ENCODE results near the gene PSMF1.

The PSMF1 gene

GRCh38 chr20:1212023-1212422 lies 93.6 kb downstream of the PSMF1 start:
- no peaks in the 10 kb centered on the region for H3F3A ChIP-seq (ENCODE audit: insufficient read depth, low read length)

GRCh38 chr20:1212607-1213396 lies 94.4 kb downstream of the PSMF1 start:
- H3K4me3 ChIP-seq (ENCODE audit: low read length), result no peak overlapping the region
- H2AFZ ChIP-seq (ENCODE audit: low read length), result peak overlapping the region; percentile 47; the same call in 1 of the 2 replicates
- H3F3A ChIP-seq (ENCODE audit: insufficient read depth, low read length), result no peaks in the 10 kb centered on the region
- no peak overlapping the region for H3K9ac ChIP-seq (ENCODE audit: low read length)
- no peaks in the 10 kb centered on the region for H3K36me3 ChIP-seq (replicated peaks; ENCODE audit: insufficient read depth, low read length)
- DNase-seq, result peak; percentile 70
- no peaks in the 10 kb centered on the region for H3K79me2 ChIP-seq (ENCODE audit: low read length)
- peak overlapping the region; percentile 24; the same call in 1 of the 2 replicates for H3K4me2 ChIP-seq (ENCODE audit: low read depth, low read length)
- no peaks in the 10 kb centered on the region for H3K9me2 ChIP-seq (replicated peaks; ENCODE audit: insufficient read depth, low read length)
- H3K4me1 ChIP-seq (ENCODE audit: low read length), result peaks cover 17% of the 10 kb centered on the region
- H3K27me3 ChIP-seq (replicated peaks; ENCODE audit: insufficient read depth, low read length), result no peaks in the 10 kb centered on the region
- no peaks in the 10 kb centered on the region for H4K20me1 ChIP-seq (ENCODE audit: insufficient read depth, low read length)
- H3K27ac ChIP-seq (ENCODE audit: low read length), result no peak overlapping the region
- H3K9me3 ChIP-seq (replicated peaks; ENCODE audit: insufficient read depth, low read length), result no peaks in the 10 kb centered on the region
- TF ChIP-seq CTCF (IDR thresholded peaks at IDR 0.05; ENCODE audit: low read length) (peak; percentile 68), EZH2 (optimal IDR thresholded peaks at IDR 0.05; ENCODE audit: low read depth, low read length) (no peak)

More at GRCh38 chr20:1212023-1212422, 93.6 kb downstream of the PSMF1 start:
- Histone ChIP-seq H2AFZ (ENCODE audit: low read length) (no peak overlapping the region), H3K9me2 (replicated peaks; ENCODE audit: insufficient read depth, low read length) (no peaks in the 10 kb centered on the region), H3K9ac (ENCODE audit: low read length) (no peak overlapping the region), H3K79me2 (ENCODE audit: low read length) (no peaks in the 10 kb centered on the region), H3K4me1 (ENCODE audit: low read length) (peaks cover 17% of the 10 kb centered on the region), H4K20me1 (ENCODE audit: insufficient read depth, low read length) (no peaks in the 10 kb centered on the region), H3K27ac (ENCODE audit: low read length) (no peak overlapping the region), H3K36me3 (replicated peaks; ENCODE audit: insufficient read depth, low read length) (no peaks in the 10 kb centered on the region), H3K27me3 (replicated peaks; ENCODE audit: insufficient read depth, low read length) (no peaks in the 10 kb centered on the region), H3K4me3 (ENCODE audit: low read length) (no peak overlapping the region), H3K4me2 (ENCODE audit: low read depth, low read length) (no peak overlapping the region), H3K9me3 (replicated peaks; ENCODE audit: insufficient read depth, low read length) (no peaks in the 10 kb centered on the region)
- DNase-seq, result no peak
- TF ChIP-seq CTCF (IDR thresholded peaks at IDR 0.05; ENCODE audit: low read length) (no peak), EZH2phosphoT487 (IDR thresholded peaks at IDR 0.05; ENCODE audit: low read length) (no peak), EZH2 (optimal IDR thresholded peaks at IDR 0.05; ENCODE audit: low read depth, low read length) (no peak)

- Histone ChIP-seq H4K20me1 (ENCODE audit: insufficient read depth, low read length) (no peaks in the 10 kb centered on the region), H3K4me1 (ENCODE audit: low read length) (peaks cover 17% of the 10 kb centered on the region), H3K27me3 (replicated peaks; ENCODE audit: insufficient read depth, low read length) (no peaks in the 10 kb centered on the region)
These were observed 96.4 kb downstream of the PSMF1 start for GRCh38 chr20:1214838-1215261.

More at GRCh38 chr20:1214838-1215261, 96.4 kb downstream of the PSMF1 start:
- Histone ChIP-seq H2AFZ (ENCODE audit: low read length) (no peak overlapping the region), H3K9me3 (replicated peaks; ENCODE audit: insufficient read depth, low read length) (no peaks in the 10 kb centered on the region), H3K9me2 (replicated peaks; ENCODE audit: insufficient read depth, low read length) (no peaks in the 10 kb centered on the region), H3F3A (ENCODE audit: insufficient read depth, low read length) (no peaks in the 10 kb centered on the region), H3K79me2 (ENCODE audit: low read length) (no peaks in the 10 kb centered on the region), H3K4me3 (ENCODE audit: low read length) (no peak overlapping the region), H3K9ac (ENCODE audit: low read length) (no peak overlapping the region), H3K4me2 (ENCODE audit: low read depth, low read length) (no peak overlapping the region), H3K36me3 (replicated peaks; ENCODE audit: insufficient read depth, low read length) (no peaks in the 10 kb centered on the region), H3K27ac (ENCODE audit: low read length) (no peak overlapping the region)
- DNase-seq, result no peak
- no peak for TF ChIP-seq CTCF (IDR thresholded peaks at IDR 0.05; ENCODE audit: low read length)
- TF ChIP-seq EZH2phosphoT487 (IDR thresholded peaks at IDR 0.05; ENCODE audit: low read length), result no peak
- TF ChIP-seq EZH2 (optimal IDR thresholded peaks at IDR 0.05; ENCODE audit: low read depth, low read length), result no peak

Data from MM.1S (cell line).